Upper lobe of left lung (tissue), 4 donors: ENCODE data around the gene UNC45A.

Experiments used
- EP300 ChIP-seq, 4 donors: sonication (generic); formaldehyde crosslinking; IDR thresholded peaks; one replicate each; pipeline ENCODE4 v1.5.1; 2017; ENCODE audit warnings: antibody characterized with exemption in 4 of 4, control low read depth in 2 of 4
- POLR2A ChIP-seq, 4 donors: fragments of 450-650 bp; IDR thresholded peaks; one replicate each; pipeline ENCODE4 v1.5.1; 2016 to 2017; ENCODE audit warnings: antibody characterized with exemption in 4 of 4, mild to moderate bottlenecking in 2 of 4
- POLR2AphosphoS5 ChIP-seq, 2 donors: sonication (generic); formaldehyde crosslinking; IDR thresholded peaks; one replicate each; pipeline ENCODE4 v1.5.1; 2017; ENCODE audit warnings: antibody characterized with exemption in 2 of 2
- TF ChIP-seq, protein P1 (sequence below), 6 experiments: fragments of 450-650 bp in 4 of 6; fragments of 200-600 bp in 2 of 6; sonication (generic) in 2 of 6; IDR thresholded peaks; one replicate each; pipeline ENCODE4 v1.5.1; 2016 to 2019; ENCODE audit warnings: antibody characterized with exemption in 6 of 6

- TF ChIP-seq POLR2A (IDR thresholded peaks at IDR 0.05) = no peak
- TF ChIP-seq, protein P1, sequence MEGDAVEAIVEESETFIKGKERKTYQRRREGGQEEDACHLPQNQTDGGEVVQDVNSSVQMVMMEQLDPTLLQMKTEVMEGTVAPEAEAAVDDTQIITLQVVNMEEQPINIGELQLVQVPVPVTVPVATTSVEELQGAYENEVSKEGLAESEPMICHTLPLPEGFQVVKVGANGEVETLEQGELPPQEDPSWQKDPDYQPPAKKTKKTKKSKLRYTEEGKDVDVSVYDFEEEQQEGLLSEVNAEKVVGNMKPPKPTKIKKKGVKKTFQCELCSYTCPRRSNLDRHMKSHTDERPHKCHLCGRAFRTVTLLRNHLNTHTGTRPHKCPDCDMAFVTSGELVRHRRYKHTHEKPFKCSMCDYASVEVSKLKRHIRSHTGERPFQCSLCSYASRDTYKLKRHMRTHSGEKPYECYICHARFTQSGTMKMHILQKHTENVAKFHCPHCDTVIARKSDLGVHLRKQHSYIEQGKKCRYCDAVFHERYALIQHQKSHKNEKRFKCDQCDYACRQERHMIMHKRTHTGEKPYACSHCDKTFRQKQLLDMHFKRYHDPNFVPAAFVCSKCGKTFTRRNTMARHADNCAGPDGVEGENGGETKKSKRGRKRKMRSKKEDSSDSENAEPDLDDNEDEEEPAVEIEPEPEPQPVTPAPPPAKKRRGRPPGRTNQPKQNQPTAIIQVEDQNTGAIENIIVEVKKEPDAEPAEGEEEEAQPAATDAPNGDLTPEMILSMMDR (IDR thresholded peaks at IDR 0.05) = no peak
- no peak for TF ChIP-seq POLR2AphosphoS5 (IDR thresholded peaks at IDR 0.05)
- TF ChIP-seq EP300 (IDR thresholded peaks at IDR 0.05) = no peak
These were observed 24.8 kb downstream of the UNC45A start for GRCh38 chr15:90959894-90960293.
